ENCODE data around the gene PIK3AP1.

- no peak for TF ChIP-seq EZH2 (IDR thresholded peaks at IDR 0.05; ENCODE audit: insufficient read depth, poor library complexity, severe bottlenecking)
- no peak for TF ChIP-seq EZH2phosphoT487 (IDR thresholded peaks at IDR 0.05; ENCODE audit: insufficient read depth, low read depth)
Observed at GRCh38 chr10:96655461-96656197, 64.7 kb downstream of the PIK3AP1 start.
